ENCODE measurements around the gene OR52N5.

The OR52N5 gene

GRCh38 chr11:5783255-5783654, at the start of gene OR52N5:
Gene OR52N5, minus strand, starts transcription at chr11:5783355. Its CDS starts 4,721 bp downstream, at chr11:5778634.
- no peak for DNase-seq

GRCh38 chr11:5831196-5831829, 48.2 kb upstream of the OR52N5 start:
- no peak for DNase-seq

DNA sequence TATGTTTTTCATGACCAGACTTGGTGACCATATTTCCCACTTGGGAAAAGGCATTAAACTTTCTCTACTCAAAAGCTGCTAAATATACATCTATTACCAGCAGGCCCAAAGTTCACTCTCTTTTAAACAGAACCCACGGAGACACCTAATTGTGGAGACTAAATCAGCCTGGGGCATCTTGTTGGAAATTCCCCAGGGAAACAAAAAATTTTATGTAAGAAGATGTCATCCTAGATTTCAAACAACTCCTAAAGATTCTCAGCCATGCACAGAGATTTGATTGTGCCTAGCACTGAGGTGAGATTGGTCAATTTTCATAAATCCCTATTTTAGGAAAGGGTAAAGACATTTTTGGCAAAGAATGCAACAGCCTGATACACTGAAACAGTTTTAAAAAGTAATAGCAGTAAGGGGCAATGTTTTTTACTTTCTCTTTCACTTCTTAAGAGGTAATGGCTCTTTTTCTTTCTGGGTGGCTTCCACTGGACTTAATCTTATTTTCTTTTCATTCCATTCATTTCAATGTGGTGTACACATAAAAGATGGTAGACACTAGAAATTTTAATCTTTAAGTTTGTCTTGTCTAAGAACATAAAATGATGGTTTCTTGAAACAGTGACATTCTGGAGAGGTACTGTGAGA, 35.2 kb upstream of the OR52N5 start:
- DNase-seq, result no peak

GRCh38 chr11:5815534-5815933, 32.4 kb upstream of the OR52N5 start:
- DNase-seq, result no peak

DNA sequence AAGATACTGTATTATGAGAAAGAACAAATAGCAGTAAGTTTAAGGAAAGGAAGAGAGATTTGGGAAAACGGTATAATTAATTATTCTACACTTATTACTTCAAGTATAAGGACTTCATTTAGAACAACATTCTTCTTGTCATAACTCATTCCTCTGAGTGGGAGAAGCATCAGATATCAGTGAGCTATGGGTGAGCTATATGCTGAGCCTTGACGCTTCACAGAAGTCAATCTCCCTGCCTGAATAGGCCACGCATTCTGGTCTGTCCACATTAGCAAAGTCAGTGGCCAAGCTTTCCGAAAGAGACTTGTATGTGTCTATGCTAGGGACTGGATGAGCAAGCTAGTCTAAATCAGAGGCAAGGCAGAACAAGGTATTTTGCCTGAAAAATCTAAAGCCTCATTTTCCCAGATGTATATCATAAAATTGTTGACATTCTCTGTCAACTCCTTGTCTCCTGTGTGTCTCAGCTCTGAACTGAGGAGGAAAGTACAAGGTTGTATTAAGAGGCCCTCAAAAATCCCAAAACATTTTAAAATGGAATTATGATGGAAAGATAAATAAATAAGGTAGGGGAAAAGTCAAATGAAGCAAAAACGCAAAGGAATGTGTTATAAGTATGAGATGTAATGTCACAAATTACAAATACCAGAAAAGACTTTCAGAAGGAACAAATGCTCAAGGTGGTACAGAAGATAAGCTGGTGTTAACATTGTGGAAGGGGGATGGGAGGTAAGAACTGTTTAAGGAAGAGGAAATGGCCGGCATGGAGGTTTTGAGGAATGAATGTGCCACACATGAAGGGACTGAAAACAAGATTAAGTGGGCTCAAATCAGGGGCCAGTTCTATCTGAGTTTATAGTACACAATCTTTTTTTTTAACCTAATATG, 27.0 kb upstream of the OR52N5 start:
- DNase-seq, result no peak

- no peak for DNase-seq
Measured at GRCh38 chr11:5809122-5809519, 26.0 kb upstream of the OR52N5 start.

DNA sequence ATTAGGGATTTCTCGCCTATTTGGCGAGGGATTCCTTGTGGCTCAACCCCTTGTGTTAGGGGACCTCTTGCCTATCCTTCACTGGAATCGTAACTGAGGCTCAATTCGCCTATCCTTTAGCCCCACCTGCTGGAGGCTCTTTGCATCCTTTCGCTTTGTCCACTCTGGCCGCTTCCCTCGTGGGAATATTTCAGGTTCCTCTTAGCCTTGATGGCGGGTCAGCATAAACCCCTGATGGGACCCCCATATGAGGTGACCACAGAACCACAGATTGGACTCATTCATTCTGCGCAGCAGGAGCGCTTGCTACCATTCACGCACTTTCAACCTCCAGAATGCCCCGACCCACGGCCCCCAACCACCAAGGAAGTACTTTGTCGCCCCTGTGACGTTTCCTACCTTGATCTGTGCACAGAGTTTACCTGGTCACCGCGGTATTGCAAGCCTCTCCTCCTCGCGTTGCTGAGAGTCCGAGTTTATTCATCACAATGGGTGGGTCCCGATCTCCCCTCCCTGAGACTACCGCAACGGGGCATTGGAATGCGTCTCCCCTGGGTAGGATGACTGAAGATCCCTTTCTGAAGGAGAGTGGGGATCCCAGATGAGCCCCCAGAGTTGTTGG, 25.5 kb upstream of the OR52N5 start, which contains the start of gene OR52N2:
Gene OR52N2 (plus strand): TSS at position 425 of the 622 bp plus-strand sequence. CDS start 11,412 bp downstream, outside the sequence.
- peak; percentile 70 for DNase-seq

GRCh38 chr11:5807580-5807979, 24.4 kb upstream of the OR52N5 start:
- DNase-seq, result no peak

DNA sequence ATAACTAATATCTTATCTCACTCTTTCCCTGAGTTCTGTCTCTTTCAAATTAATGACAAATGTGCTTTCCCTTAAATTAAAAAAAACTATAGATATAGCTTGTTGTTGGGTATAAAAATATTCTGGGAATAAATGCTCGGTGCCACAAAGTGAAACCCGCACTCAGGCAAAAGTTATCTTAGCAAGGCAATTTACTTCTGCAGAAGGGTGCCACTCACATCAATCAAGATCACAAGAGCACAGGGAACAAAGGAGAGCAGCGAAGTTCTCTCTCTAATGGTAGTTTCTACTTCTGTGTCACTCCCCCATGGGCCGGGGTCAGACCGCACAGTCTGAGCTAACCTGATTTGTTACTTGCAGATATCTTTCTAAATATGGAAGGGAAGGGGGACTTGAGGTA, 20.8 kb upstream of the OR52N5 start:
- no peak for DNase-seq

GRCh38 chr11:5796541-5796940, 13.4 kb upstream of the OR52N5 start:
- no peak for DNase-seq

DNA sequence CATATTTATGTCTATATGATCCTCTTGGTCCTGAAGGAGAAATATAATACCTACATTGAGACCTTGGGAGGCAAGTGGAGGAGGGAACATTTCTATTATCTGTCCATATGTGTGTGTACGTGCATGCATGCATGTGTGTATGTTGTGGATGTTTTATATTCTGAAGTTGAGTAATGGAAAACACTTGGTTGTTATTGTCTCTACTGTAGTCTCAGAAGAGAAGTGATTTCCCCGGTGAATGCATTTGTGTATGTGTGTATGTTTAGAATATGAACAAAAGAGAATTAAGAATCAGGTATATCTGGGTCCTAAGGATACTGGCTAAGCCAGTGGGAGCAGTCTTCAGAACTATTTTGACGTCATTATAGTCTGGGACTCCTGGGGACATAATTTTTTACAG, 8.0 kb upstream of the OR52N5 start, which contains the start of gene OR52N1:
Gene OR52N1 (minus strand): TSS at position 101 of the 400 bp plus-strand sequence. CDS start 2,449 bp downstream, outside the sequence.
- no peak for DNase-seq

- DNase-seq, result no peak
Measured at GRCh38 chr11:5767056-5767455, 16.1 kb downstream of the OR52N5 start.

GRCh38 chr11:5753943-5754342, 29.2 kb downstream of the OR52N5 start, which contains the start of gene OR52N4:
Gene OR52N4, plus strand, starts transcription at chr11:5754243. Its CDS starts 498 bp downstream, at chr11:5754741.
- DNase-seq, result no peak

- DNase-seq, result no peak
Measured at GRCh38 chr11:5749836-5750235, 33.3 kb downstream of the OR52N5 start.

DNA sequence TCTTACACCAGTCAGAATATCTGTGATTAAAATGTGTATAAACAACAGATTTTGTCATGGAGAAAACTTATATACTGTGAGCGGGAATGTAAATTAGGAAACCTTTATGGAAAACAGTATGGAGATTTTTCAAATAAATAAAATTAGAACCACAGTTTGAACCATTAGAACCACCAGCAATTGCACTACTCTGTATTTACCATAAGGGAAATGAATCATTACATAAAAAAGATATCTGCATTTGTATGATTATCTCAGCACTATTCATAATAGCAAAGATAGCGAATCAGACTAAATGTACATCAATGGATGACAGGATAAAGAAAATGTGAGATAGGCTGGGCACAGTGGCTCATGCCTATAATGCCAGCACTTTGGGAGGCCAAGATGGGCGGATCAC, 36.5 kb downstream of the OR52N5 start:
- no peak for DNase-seq

- DNase-seq, result no peak
Measured at GRCh38 chr11:5738431-5738830, 44.7 kb downstream of the OR52N5 start.

GRCh38 chr11:5737670-5738392, 45.3 kb downstream of the OR52N5 start:
- no peak for DNase-seq

DNA sequence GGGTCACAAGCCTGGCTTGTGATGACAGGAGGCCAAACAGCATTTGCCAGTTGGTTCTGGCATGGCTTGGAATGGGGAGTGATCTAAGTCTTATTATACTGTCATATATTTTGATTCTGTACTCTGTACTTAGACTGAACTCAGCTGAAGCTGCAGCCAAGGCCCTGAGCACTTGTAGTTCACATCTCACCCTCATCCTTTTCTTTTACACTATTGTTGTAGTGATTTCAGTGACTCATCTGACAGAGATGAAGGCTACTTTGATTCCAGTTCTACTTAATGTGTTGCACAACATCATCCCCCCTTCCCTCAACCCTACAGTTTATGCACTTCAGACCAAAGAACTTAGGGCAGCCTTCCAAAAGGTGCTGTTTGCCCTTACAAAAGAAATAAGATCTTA, 46.1 kb downstream of the OR52N5 start:
- peak; percentile 9 for DNase-seq

DNA sequence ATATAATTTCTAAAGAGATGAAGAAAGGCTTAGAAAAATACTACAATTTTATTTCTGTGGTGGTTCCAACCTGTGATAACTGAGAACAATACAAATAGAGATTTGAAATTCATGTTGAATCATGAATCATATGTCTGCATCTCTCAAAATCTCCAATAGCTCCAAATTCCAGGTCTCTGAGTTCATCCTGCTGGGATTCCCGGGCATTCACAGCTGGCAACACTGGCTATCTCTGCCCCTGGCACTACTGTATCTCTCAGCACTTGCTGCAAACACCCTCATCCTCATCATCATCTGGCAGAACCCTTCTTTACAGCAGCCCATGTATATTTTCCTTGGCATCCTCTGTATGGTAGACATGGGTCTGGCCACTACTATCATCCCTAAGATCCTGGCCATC, 46.8 kb downstream of the OR52N5 start, which contains the start of gene OR56B1:
Gene OR56B1 (plus strand): TSS at position 53 of the 400 bp plus-strand sequence. CDS start 69 bp downstream, at position 122.
- DNase-seq, result peak; percentile 9

DNA sequence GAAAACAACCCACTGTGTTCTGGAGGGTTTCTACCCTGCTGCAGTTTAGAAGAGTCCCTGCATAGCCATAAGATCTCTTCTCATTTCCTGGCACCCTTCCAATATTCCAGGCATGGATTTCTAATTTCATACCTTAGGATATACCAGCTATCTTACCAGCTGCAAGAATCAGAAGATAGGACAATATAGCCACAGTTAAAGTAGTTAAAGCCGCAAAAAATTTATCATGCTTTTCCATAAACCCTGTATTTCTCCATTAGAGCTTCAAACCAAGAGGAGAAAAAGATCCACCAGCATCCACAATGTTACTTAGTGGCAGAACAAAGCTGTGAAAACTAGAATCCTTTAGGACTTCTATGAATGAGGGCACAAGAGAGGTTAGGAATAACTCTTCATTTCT, 55.5 kb downstream of the OR52N5 start:
- DNase-seq, result no peak

DNA sequence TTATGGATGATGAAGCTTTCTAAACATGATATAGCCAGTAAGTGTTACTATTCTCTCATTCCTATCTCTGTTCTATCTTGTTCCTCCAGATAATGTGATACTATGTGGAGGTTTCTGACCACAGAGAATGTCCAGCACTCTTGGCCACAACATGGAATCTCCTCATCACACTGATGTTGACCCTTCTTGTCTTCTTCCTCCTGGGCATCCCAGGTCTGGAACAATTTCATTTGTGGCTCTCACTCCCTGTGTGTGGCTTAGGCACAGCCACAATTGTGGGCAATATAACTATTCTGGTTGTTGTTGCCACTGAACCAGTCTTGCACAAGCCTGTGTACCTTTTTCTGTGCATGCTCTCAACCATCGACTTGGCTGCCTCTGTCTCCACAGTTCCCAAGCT, 56.8 kb downstream of the OR52N5 start:
- DNase-seq, result no peak
